ENCODE measurements around the gene APOA5. TPM values are rescaled to one million over a fixed set of nuclear protein-coding genes. Genes with fewer than 3 reads are reported as not detected.

APOA5 gene
- total and polyA plus RNA-seq, 2 of the 13 experiments (the other 11 are each of a cell fraction or from before 2014, with no cell fraction given) = 44.0 to 49.1 TPM

GRCh38 chr11:116838321-116839084 is 46.8 kb upstream of the APOA5 start (continued):
- TF ChIP-seq E2F5 (CRISPR knock-in tag; conservative IDR thresholded peaks at IDR 0.05) = no peak
- no peak for TF ChIP-seq ZNF513 (CRISPR knock-in tag; conservative IDR thresholded peaks at IDR 0.05)
- no peak for TF ChIP-seq TERF1 (CRISPR knock-in tag; IDR thresholded peaks at IDR 0.05)
- TF ChIP-seq GZF1 (CRISPR knock-in tag; IDR thresholded peaks at IDR 0.05) = no peak
- no peak for TF ChIP-seq RFX1 (IDR thresholded peaks at IDR 0.05)
- TF ChIP-seq SNAPC5 (CRISPR knock-in tag; IDR thresholded peaks at IDR 0.05; ENCODE audit: borderline replicate concordance) = no peak
- TF ChIP-seq SP140L (CRISPR knock-in tag; IDR thresholded peaks at IDR 0.05; ENCODE audit: borderline replicate concordance) = no peak
- TF ChIP-seq CREB3 (CRISPR knock-in tag; IDR thresholded peaks at IDR 0.05) = no peak
- TF ChIP-seq ZNF614 (CRISPR knock-in tag; IDR thresholded peaks at IDR 0.05; ENCODE audit: borderline replicate concordance) = no peak
- TF ChIP-seq ZNF264 (CRISPR knock-in tag; IDR thresholded peaks at IDR 0.05) = no peak
- TF ChIP-seq ZNF512 (CRISPR knock-in tag; IDR thresholded peaks at IDR 0.05) = no peak
- TF ChIP-seq ZNF547 (CRISPR knock-in tag; IDR thresholded peaks at IDR 0.05) = no peak
- no peak for TF ChIP-seq ARID4A (CRISPR knock-in tag; IDR thresholded peaks at IDR 0.05; ENCODE audit: borderline replicate concordance)
- TF ChIP-seq ZNF589 (CRISPR knock-in tag; conservative IDR thresholded peaks at IDR 0.05) = no peak
- no peak for TF ChIP-seq MTA3 (CRISPR knock-in tag; IDR thresholded peaks at IDR 0.05)
- no peak for TF ChIP-seq FOXP1 (IDR thresholded peaks at IDR 0.05)
- no peak for TF ChIP-seq FOXP1 (CRISPR knock-in tag; IDR thresholded peaks at IDR 0.05)
- TF ChIP-seq REPIN1 (CRISPR knock-in tag; IDR thresholded peaks at IDR 0.05; ENCODE audit: borderline replicate concordance, low read depth) = no peak

All from HepG2 (cell line).